Sigmoid colon (tissue), 7 donors: ENCODE data around the gene SLC9A3. TPM values are rescaled to one million over a fixed set of nuclear protein-coding genes. Genes with fewer than 3 reads are reported as not detected.
A peak's percentile ranks its signal among the peaks of the same experiment; 100 is the strongest.

Experiments used
- DNase-seq: peaks from one replicate; pipeline ENCODE4 v3.0.0-alpha.2; 2019
- H3K27ac ChIP-seq, 4 donors: fragments of 200-600 bp; sonication (generic); one replicate each; pipeline ENCODE4 v1.5.1; 2016 to 2019; ENCODE audit warnings: mild to moderate bottlenecking in 1 of 4
- H3K27me3 ChIP-seq, 3 donors: fragments of 200-600 bp; sonication (generic); one replicate each; pipeline ENCODE4 v1.5.1; 2019; ENCODE audit warnings: mild to moderate bottlenecking in 1 of 3
- H3K36me3 ChIP-seq, 4 donors: fragments of 200-600 bp; sonication (generic); one replicate each; pipeline ENCODE4 v1.5.1; 2016 to 2019
- H3K4me1 ChIP-seq, 4 donors: fragments of 200-600 bp; sonication (generic); one replicate each; pipeline ENCODE4 v1.5.1; 2017 to 2019
- H3K4me3 ChIP-seq, 4 donors: fragments of 200-600 bp; sonication (generic); one replicate each; pipeline ENCODE4 v1.5.1; 2017 to 2019; ENCODE audit warnings: mild to moderate bottlenecking in 2 of 4, moderate library complexity in 1 of 4
- H3K9me3 ChIP-seq, 4 donors: fragments of 200-600 bp in 3 of 4; sonication (generic) in 3 of 4; one replicate each; pipeline versions ENCODE4 v1.5.1 to v1.6.1; 2013 to 2019
- EP300 ChIP-seq, 4 donors: sonication (generic); formaldehyde crosslinking; IDR thresholded peaks; one replicate each; pipeline ENCODE4 v1.6.1; 2017; ENCODE audit warnings: antibody characterized with exemption in 4 of 4
- POLR2A ChIP-seq, 2 donors: fragments of 450-650 bp; IDR thresholded peaks; one replicate each; pipeline ENCODE4 v1.6.1; 2016; ENCODE audit warnings: antibody characterized with exemption in 2 of 2, mild to moderate bottlenecking in 2 of 2, moderate library complexity in 2 of 2
- POLR2AphosphoS5 ChIP-seq, 4 donors: sonication (generic); formaldehyde crosslinking; IDR thresholded peaks; one replicate each; pipeline ENCODE4 v1.6.1; 2017; ENCODE audit warnings: antibody characterized with exemption in 4 of 4
- WGBS, 2 donors: extraction: QIAGEN DNeasy Blood & Tissue Kit; methylation state at CpG; one replicate each; pipeline ENCODE4 v1.1.7; 2013; 5-methylcytosine and 5-hydroxymethylcytosine counted together
- intact Hi-C: fragments of 100-400 bp; cut with DNase I; formaldehyde crosslinking; loops from one replicate; pipeline ENCODE4 v1.15.1; 2023
- polyA plus RNA-seq, 3 donors: library from polyadenylated mRNA; stranded (reverse); fragments of 200-250 nt; gene quantifications; one replicate each; pipeline ENCODE4 v1.2.3, GENCODE V29; 2013
- total RNA-seq, 4 donors: library from RNA; depleted of rRNA; stranded (reverse); fragments of >200 nt; gene quantifications; one replicate each; pipeline ENCODE4 v1.1.0, GENCODE V29; 2016
- TF ChIP-seq, protein P1 (sequence below), 4 experiments: fragments of 450-650 bp in 3 of 4; fragments of 200-600 bp in 1 of 4; IDR thresholded peaks; one replicate each; pipeline ENCODE4 v1.5.1; 2016 to 2019; ENCODE audit warnings: antibody characterized with exemption in 4 of 4, mild to moderate bottlenecking in 3 of 4, moderate library complexity in 2 of 4
- donor health status: healthy with polysubstance abuse.
- donor health status: Bipolar disorder and iron deficiency.
- donor health status: healthy.

SLC9A3 gene
- total and polyA plus RNA-seq, 7 donors = 0.83 to 51.3 (median 2.5) TPM

DNA sequence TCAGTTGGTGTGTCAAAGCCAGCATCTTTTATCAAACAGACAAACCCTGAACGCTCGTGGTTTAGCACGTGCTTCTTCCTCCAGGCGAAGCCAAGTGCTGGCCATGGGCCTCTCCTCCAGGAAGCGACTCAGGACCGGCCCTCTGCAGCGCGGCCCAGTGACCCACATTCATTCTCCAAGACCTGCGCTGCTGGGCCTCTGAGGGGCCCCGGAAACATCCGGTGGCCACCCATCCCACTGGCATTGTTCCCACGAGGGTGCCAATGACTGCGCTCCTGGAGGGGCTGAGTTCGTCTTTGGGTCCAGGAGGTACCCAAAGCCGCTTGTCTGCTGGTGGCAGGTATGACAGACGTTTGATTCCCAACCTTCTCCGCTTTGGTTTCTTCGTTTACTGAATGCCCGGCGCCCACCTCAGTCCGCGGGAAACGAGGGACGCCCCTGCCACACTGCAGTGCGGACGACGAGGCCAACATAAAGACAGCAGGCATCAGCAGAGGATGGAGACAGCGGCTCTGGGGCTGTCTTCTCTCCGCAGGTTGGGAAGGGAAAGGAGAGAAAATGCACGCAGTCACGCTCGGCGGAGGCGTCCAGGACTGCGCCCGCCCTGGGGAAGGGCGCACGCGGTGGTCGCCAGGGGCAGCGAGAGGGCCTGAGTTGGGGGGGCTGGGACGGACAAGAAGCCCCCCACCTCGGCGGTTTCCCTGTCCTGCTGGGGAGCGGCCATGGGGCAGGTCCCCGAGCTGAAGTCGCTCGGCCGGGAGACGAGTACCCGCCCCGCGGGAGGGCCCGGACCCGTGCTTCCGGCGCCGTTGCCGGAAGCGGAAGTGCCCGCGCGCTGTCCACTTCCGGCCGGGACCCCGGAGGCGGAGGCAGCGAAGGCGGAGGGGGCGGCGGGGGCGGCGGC, 81.7 kb downstream of the SLC9A3 start, which contains the start of gene EXOC3:
Gene EXOC3 (plus strand): TSS at position 842 of the 904 bp plus-strand sequence. CDS start 3,030 bp downstream, outside the sequence.
- TF ChIP-seq POLR2A (IDR thresholded peaks at IDR 0.05) = peak; percentile 46 to 64
- TF ChIP-seq, protein P1, sequence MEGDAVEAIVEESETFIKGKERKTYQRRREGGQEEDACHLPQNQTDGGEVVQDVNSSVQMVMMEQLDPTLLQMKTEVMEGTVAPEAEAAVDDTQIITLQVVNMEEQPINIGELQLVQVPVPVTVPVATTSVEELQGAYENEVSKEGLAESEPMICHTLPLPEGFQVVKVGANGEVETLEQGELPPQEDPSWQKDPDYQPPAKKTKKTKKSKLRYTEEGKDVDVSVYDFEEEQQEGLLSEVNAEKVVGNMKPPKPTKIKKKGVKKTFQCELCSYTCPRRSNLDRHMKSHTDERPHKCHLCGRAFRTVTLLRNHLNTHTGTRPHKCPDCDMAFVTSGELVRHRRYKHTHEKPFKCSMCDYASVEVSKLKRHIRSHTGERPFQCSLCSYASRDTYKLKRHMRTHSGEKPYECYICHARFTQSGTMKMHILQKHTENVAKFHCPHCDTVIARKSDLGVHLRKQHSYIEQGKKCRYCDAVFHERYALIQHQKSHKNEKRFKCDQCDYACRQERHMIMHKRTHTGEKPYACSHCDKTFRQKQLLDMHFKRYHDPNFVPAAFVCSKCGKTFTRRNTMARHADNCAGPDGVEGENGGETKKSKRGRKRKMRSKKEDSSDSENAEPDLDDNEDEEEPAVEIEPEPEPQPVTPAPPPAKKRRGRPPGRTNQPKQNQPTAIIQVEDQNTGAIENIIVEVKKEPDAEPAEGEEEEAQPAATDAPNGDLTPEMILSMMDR (IDR thresholded peaks at IDR 0.05) = no peak
- peak; percentile 70 to 94 (median 88) for TF ChIP-seq POLR2AphosphoS5 (IDR thresholded peaks at IDR 0.05)
- no peak for TF ChIP-seq EP300 (IDR thresholded peaks at IDR 0.05)
- WGBS, 2 donors = 4 to 6% methylated on average over 73 of the region's 73 CpGs
- H3K4me1 ChIP-seq = peaks cover 0 to 27% (median 23%) of the 10 kb centered on the region in 4 donors
- H3K27ac ChIP-seq = peak within 1 kb of the TSS; percentile 81 to 92 (median 83)
- H3K4me3 ChIP-seq = peak within 1 kb of the TSS; percentile 81 to 95 (median 83)
- peak; percentile 86 for DNase-seq
- H3K27me3 ChIP-seq = peaks cover 0 to 10% (median 5%) of the 10 kb centered on the region in 3 donors
- peaks cover 0 to 21% (median 9%) of the 10 kb centered on the region in 4 donors for H3K36me3 ChIP-seq
- intact Hi-C loops = loop anchor here (1.0 to 10.0 kb wide), 4 partner anchors 30 to 450 kb away; partner anchors contain the start of genes BRD9, CEP72, PDCD6 and TRIP13
- H3K9me3 ChIP-seq = no peaks in the 10 kb centered on the region

DNA sequence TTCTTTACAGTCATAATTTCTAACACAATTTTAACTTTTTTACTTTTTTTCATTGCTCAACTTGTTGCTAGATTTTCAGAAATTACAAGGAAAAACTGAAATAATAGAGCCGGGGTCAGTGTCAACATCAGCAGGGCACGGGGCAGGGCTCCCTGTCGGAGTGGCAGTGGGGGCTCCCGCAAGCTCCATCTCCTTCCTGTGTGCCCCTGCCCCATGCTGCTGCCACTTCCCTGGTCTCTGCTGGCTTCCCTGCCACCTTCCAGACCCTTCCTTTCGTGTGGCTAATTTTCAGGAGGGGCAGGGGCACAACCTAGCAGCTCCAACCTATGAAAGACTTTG, 82.3 kb downstream of the SLC9A3 start:
- no peak for TF ChIP-seq POLR2AphosphoS5 (IDR thresholded peaks at IDR 0.05)
- no peak for TF ChIP-seq EP300 (IDR thresholded peaks at IDR 0.05)
- TF ChIP-seq POLR2A (IDR thresholded peaks at IDR 0.05) = no peak
- TF ChIP-seq, protein P1 (IDR thresholded peaks at IDR 0.05) = no peak
- DNase-seq = no peak
- Histone ChIP-seq H3K27me3 (peaks cover 0 to 10% (median 10%) of the 10 kb centered on the region in 3 donors), H3K4me3 (peak overlapping the region; percentile 81 to 95 (median 83)), H3K4me1 (peaks cover 0 to 27% (median 23%) of the 10 kb centered on the region in 4 donors), H3K9me3 (no peaks in the 10 kb centered on the region), H3K36me3 (peaks cover 0 to 15% (median 3%) of the 10 kb centered on the region in 4 donors), H3K27ac (no peak overlapping the region)
- WGBS, 2 donors = 92 to 93% methylated on average over 5 of the region's 5 CpGs
- intact Hi-C loops = loop anchor here (5.0 to 10.0 kb wide), 3 partner anchors 167 to 450 kb away; partner anchors contain the start of genes BRD9, CEP72, PDCD6 and TRIP13

DNA sequence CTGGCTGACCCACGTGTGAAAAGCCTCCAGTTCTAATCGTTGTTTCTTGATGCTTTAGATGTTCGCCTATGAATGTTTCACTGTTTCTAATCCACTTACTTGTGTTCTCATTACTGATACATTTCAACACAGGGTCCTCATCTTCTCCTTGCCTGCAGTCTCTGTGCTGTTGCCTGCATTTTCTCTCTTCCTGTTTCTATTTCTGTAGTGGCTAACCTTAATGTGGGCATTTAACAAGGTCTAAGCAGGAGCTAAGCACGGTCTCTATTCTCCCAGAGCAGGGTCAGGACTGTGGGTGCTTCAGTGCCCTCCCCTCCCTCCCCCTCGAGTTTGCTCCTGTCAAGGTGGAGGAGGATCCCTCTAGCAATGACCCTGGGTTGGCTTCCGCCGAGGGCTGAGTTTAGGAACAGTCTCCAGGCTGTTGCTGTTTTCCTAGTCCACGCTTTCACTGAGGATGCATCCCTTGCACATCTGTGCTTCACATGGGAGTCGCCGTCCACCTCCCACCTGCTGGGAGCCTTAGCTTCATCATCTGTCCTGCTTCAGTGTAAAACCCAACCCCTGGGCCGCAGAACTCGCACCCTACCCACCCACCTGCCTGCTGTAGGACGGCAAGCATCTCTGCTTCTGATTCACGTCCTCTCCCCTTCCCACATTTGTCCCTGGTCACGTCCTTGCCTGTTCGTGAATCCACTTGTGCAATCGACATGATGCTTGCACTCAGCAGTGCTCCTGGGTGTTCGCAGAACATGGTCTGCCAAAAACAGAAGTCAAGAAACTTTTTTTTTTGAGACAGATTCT, 83.6 kb downstream of the SLC9A3 start:
- 76 to 79% methylated on average over 18 of the region's 18 CpGs for WGBS, 2 donors
- Histone ChIP-seq H3K9me3 (no peaks in the 10 kb centered on the region), H3K4me1 (peaks cover 0 to 27% (median 23%) of the 10 kb centered on the region in 4 donors), H3K4me3 (no peak overlapping the region), H3K27me3 (peaks cover 0 to 21% (median 10%) of the 10 kb centered on the region in 3 donors), H3K36me3 (peaks cover 0 to 1% (median 0%) of the 10 kb centered on the region in 4 donors), H3K27ac (no peak overlapping the region)
- TF ChIP-seq, protein P1 (IDR thresholded peaks at IDR 0.05) = no peak
- TF ChIP-seq EP300 (IDR thresholded peaks at IDR 0.05) = no peak
- no peak for TF ChIP-seq POLR2A (IDR thresholded peaks at IDR 0.05)
- no peak for TF ChIP-seq POLR2AphosphoS5 (IDR thresholded peaks at IDR 0.05)
- peak; percentile 48 for DNase-seq
- intact Hi-C loops = loop anchor here (5.0 to 10.0 kb wide), 3 partner anchors 166 to 452 kb away; partner anchors contain the start of genes BRD9, CEP72, PDCD6 and TRIP13

DNA sequence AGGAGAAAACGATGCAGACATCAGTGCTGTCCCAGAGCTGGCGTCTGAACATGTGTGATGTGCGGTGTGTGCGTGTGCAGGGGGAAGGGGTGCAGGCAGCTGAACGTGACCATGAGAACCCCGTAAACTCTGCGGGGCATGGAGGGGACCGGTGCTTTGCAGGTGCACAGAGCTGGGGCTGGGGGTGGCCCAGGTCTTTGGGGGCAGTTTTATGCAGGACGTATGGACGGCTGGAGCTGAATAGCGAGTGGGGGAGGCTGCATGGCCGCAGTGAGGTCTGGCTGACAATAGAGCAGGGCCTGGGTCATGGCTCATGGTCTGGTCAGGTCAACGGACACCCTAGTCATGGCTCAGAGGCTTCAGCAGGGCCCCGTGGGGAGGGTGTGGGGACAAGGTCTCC, 84.6 kb downstream of the SLC9A3 start:
- Histone ChIP-seq H3K27me3 (peaks cover 0 to 21% (median 10%) of the 10 kb centered on the region in 3 donors), H3K9me3 (no peaks in the 10 kb centered on the region), H3K4me1 (peaks cover 0 to 25% (median 21%) of the 10 kb centered on the region in 4 donors), H3K36me3 (no peaks in the 10 kb centered on the region), H3K4me3 (no peak overlapping the region), H3K27ac (no peak overlapping the region)
- intact Hi-C loops = loop anchor here (5.0 to 10.0 kb wide), 3 partner anchors 165 to 453 kb away; partner anchors contain the start of genes BRD9, CEP72, PDCD6 and TRIP13
- peak; percentile 28 for DNase-seq
- 71 to 81% methylated on average over 14 of the region's 14 CpGs for WGBS, 2 donors
- TF ChIP-seq EP300 (IDR thresholded peaks at IDR 0.05) (no peak), POLR2AphosphoS5 (IDR thresholded peaks at IDR 0.05) (no peak), POLR2A (IDR thresholded peaks at IDR 0.05) (no peak)
- TF ChIP-seq, protein P1 (IDR thresholded peaks at IDR 0.05) = no peak
